Measurements from ENCODE around the gene APBA1. TPM values are rescaled to one million over a fixed set of nuclear protein-coding genes. Genes with fewer than 3 reads are reported as not detected.

APBA1 gene
- total and polyA plus RNA-seq, 9 of the 15 experiments (the other 6 are each of a cell fraction or from before 2014, with no cell fraction given), result 0.01 to 0.02 TPM; not detected in 7

- 0% methylated on average over 4 of the region's 5 CpGs for WGBS (ENCODE audit: insufficient coverage, low coverage, missing lambda C conversion rate)
- FAIRE-seq, result no peak
Observed at GRCh38 chr9:69519470-69520240, 152.5 kb downstream of the APBA1 start.

GRCh38 chr9:69516353-69517322, 155.5 kb downstream of the APBA1 start:
- Histone ChIP-seq H4K20me1 (replicated peaks; ENCODE audit: control insufficient read depth, insufficient read depth, low read length) (no peaks in the 10 kb centered on the region), H3K27ac (ENCODE audit: extremely low read depth, low read depth, low read length) (no peak overlapping the region), H3K4me1 (replicated peaks in 1 of 2; ENCODE audit: control insufficient read depth in 2 of 2, insufficient read depth in 2 of 2, low read length in 2 of 2) (no peaks in the 10 kb centered on the region), H3K27me3 (ENCODE audit: control insufficient read depth in 2 of 2, insufficient read depth in 2 of 2, low read length in 2 of 2) (peaks cover 0 to 14% of the 10 kb centered on the region in 2 experiments; a peak in 2 of 5 replicates), H3K9ac (ENCODE audit: insufficient read depth in 1 of 2, low read depth in 2 of 2, low read length in 2 of 2) (no peak overlapping the region), H3K9me3 (replicated peaks; ENCODE audit: control insufficient read depth, insufficient read depth, low read depth, low read length) (no peaks in the 10 kb centered on the region), H3K4me2 (ENCODE audit: insufficient read depth, low read length) (no peak overlapping the region), H3K36me3 (ENCODE audit: control insufficient read depth, insufficient read depth, low read length) (no peaks in the 10 kb centered on the region), H3K9me1 (ENCODE audit: control insufficient read depth, insufficient read depth, low read length) (no peaks in the 10 kb centered on the region), H2AFZ (ENCODE audit: low read depth, low read length) (no peak overlapping the region), H3K4me3 (no peak overlapping the region), H3K79me2 (ENCODE audit: control insufficient read depth, insufficient read depth, low read length) (no peaks in the 10 kb centered on the region)
- peak; percentile 8; the same call in 1 of the 2 replicates for TF ChIP-seq USF2 (CRISPR knock-in tag; IDR thresholded peaks at IDR 0.05)
- no peak for TF ChIP-seq ZC3H8 (IDR thresholded peaks at IDR 0.05)
- TF ChIP-seq TFE3 (CRISPR knock-in tag; IDR thresholded peaks at IDR 0.05), result 0 out of 2 replicates have a peak, but pooled peaks have one; percentile 2
- intact Hi-C loops (cut with micrococcal nuclease) (no loop called here), in situ Hi-C loops (cut with MboI) (no loop called here)
- FAIRE-seq, result no peak
- DNase-seq (ENCODE audit: extremely low read depth in 1 of 4, low spot score in 3 of 4), result no peak
- ATAC-seq, result no peak
- ChIA-PET CTCF (ENCODE audit: low intra/inter-chr PET ratio) (no interaction called here), POLR2A (no interaction called here)
- WGBS (ENCODE audit: insufficient coverage, low coverage, missing lambda C conversion rate), result 28% methylated on average over 23 of the region's 111 CpGs
- BruUV-seq (replicated peaks), result no TSS peak

More at GRCh38 chr9:69519470-69520240, 152.5 kb downstream of the APBA1 start:
- Histone ChIP-seq H3K79me2 (ENCODE audit: control insufficient read depth, insufficient read depth, low read length) (no peaks in the 10 kb centered on the region), H3K9me3 (replicated peaks; ENCODE audit: control insufficient read depth, insufficient read depth, low read depth, low read length) (no peaks in the 10 kb centered on the region), H3K27me3 (ENCODE audit: control insufficient read depth in 2 of 2, insufficient read depth in 2 of 2, low read length in 2 of 2) (peaks cover 0 to 14% of the 10 kb centered on the region in 2 experiments; a peak in 2 of 5 replicates), H3K36me3 (ENCODE audit: control insufficient read depth, insufficient read depth, low read length) (no peaks in the 10 kb centered on the region), H2AFZ (ENCODE audit: low read depth, low read length) (no peak overlapping the region), H3K4me2 (ENCODE audit: insufficient read depth, low read length) (no peak overlapping the region), H3K4me3 (no peak overlapping the region), H3K27ac (ENCODE audit: extremely low read depth, low read depth, low read length) (no peak overlapping the region), H3K9me1 (ENCODE audit: control insufficient read depth, insufficient read depth, low read length) (no peaks in the 10 kb centered on the region), H3K9ac (ENCODE audit: insufficient read depth in 1 of 2, low read depth in 2 of 2, low read length in 2 of 2) (no peak overlapping the region), H4K20me1 (replicated peaks; ENCODE audit: control insufficient read depth, insufficient read depth, low read length) (no peaks in the 10 kb centered on the region), H3K4me1 (replicated peaks in 1 of 2; ENCODE audit: control insufficient read depth in 2 of 2, insufficient read depth in 2 of 2, low read length in 2 of 2) (no peaks in the 10 kb centered on the region)
- ChIA-PET POLR2A (no interaction called here), CTCF (ENCODE audit: low intra/inter-chr PET ratio) (no interaction called here)
- no peak for ATAC-seq
- intact Hi-C loops (cut with micrococcal nuclease) (no loop called here), in situ Hi-C loops (cut with MboI) (no loop called here)
- TF ChIP-seq SMARCB1 (IDR thresholded peaks at IDR 0.05; ENCODE audit: insufficient read length, low read depth) (no peak), SP2 (IDR thresholded peaks at IDR 0.05; ENCODE audit: extremely low read depth, low read depth, low read length, poor library complexity, severe bottlenecking) (no peak), MYBL2 (IDR thresholded peaks at IDR 0.05; ENCODE audit: low read depth) (no peak), MYBL2 (CRISPR knock-in tag; IDR thresholded peaks at IDR 0.05; ENCODE audit: borderline replicate concordance) (no peak)
- no TSS peak for BruUV-seq (replicated peaks)
- no peak for DNase-seq (ENCODE audit: extremely low read depth in 1 of 4, low spot score in 3 of 4)
